AML-193 (cell line): ENCODE data around the gene KRT14.
"Not testable (repeated sequence)": the region's sequence is repeated elsewhere in the genome, so short reads cannot be mapped to it uniquely, and the experiment has no call there.

Source experiments
- DNase-seq, 2 experiments: peaks; one replicate each; lab custom pipeline; 2025; lab: John Stamatoyannopoulos, UW

KRT14 gene

GRCh38 chr17:41547378-41547841, 39.3 kb downstream of the KRT14 start:
- no peak for DNase-seq

DNA sequence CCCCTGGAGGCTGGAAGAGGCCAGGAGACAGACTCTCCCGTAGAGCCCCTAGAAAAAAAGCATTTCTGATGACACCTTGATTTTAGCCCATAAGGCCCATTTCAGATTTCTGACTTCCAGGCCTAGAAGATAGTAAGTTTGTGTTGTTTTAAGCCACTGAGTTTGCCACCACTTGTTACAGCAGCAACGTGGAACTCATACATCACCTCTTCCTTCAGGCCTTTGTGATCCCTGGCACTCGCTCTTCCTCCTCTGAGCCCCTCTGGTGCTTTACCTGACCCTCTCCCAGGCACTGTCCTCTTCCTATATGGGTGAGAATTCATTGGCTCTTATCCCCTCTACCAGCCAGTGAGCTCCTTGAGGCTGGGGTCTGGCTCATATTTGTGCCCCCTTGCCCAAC, 39.9 kb downstream of the KRT14 start:
- no peak for DNase-seq

- no peak for DNase-seq
These were observed 40.8 kb downstream of the KRT14 start for GRCh38 chr17:41545829-41546410.

GRCh38 chr17:41544935-41545334, 41.8 kb downstream of the KRT14 start:
- no peak for DNase-seq

- DNase-seq: no peak
These were observed 42.2 kb downstream of the KRT14 start for GRCh38 chr17:41544491-41544892.

DNA sequence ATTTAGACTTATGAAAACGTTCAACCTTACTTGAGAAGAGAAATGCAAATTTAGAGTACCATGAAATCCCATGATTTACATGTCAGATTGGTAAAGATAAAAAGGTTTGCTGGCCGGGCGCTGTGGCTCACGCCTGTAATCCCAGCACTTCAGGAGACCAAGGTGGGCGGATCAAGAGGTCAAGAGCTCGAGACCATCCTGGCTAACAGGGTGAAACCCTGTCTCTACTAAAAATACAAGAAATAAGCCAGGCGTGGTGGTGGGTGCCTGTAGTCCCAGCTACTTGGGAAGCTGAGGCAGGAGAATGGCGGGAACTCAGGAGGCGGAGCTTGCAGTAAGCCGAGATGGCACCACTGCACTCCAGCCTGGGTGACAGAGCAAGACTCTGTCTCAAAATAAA, 43.9 kb downstream of the KRT14 start:
- not testable (repeated sequence) for DNase-seq

DNA sequence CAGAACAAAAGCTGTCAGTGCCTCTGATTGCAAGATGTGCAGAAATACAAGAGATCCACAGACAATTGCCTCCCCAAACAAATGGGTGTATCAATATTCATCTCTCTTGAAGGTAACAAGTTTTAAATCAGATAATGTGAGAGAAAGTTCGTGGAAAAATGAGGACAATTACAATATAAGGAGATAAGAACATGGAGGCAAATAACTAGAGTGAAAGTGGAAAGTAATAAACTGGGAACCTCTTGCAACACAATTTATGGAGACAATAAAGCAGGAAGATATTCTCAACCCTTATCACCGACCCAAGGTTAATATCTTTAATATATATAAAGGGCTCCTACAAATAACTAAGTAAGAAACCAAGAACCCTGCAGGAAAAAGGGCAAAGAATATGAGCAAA, 44.3 kb downstream of the KRT14 start:
- no peak for DNase-seq

GRCh38 chr17:41540921-41541625, 45.6 kb downstream of the KRT14 start:
- no peak for DNase-seq

- DNase-seq: no peak
These were observed 46.6 kb downstream of the KRT14 start for GRCh38 chr17:41539979-41540701.

GRCh38 chr17:41539071-41539492, 47.6 kb downstream of the KRT14 start:
- DNase-seq: no peak

DNA sequence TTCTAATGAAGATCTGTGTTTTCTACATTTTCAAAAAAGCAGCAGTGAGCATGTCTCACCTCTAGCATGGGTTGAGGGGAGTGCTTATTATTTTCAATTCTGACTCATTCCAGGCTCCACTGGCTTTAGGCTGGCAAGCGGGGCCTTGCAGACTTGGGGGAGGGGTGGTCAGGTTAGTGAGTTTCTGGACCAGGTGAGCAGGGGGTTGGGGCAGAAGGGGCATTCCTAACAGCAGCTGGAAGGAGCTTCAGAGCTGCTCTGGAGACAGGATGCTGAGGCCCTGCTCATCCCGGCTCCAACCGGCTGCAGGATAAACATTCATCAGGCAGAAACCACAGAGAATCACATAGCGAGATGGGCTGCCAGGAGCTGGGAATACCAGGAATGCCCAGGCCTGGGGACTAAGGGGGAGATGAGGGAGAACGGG, 48.1 kb downstream of the KRT14 start:
- no peak for DNase-seq

- DNase-seq: peak; percentile 8 to 9
These were observed 48.7 kb downstream of the KRT14 start for GRCh38 chr17:41537990-41538389.

DNA sequence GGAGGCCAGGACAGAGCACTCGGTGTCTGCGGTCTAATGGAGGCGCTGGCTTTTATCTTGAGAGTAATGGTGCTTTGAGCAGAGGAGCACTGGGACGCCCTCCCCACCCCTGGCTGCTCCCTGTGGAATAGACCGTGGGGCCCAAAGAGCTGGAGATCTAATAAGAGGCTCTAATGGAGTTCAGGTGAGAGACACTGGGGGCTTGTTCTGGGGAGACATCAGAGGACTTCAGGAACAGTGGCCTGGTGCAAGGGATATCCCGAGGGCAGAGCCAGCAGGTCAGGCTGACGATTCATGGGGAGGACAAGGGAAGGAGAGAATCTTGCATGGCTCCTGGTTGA, 49.1 kb downstream of the KRT14 start:
- no peak for DNase-seq

DNA sequence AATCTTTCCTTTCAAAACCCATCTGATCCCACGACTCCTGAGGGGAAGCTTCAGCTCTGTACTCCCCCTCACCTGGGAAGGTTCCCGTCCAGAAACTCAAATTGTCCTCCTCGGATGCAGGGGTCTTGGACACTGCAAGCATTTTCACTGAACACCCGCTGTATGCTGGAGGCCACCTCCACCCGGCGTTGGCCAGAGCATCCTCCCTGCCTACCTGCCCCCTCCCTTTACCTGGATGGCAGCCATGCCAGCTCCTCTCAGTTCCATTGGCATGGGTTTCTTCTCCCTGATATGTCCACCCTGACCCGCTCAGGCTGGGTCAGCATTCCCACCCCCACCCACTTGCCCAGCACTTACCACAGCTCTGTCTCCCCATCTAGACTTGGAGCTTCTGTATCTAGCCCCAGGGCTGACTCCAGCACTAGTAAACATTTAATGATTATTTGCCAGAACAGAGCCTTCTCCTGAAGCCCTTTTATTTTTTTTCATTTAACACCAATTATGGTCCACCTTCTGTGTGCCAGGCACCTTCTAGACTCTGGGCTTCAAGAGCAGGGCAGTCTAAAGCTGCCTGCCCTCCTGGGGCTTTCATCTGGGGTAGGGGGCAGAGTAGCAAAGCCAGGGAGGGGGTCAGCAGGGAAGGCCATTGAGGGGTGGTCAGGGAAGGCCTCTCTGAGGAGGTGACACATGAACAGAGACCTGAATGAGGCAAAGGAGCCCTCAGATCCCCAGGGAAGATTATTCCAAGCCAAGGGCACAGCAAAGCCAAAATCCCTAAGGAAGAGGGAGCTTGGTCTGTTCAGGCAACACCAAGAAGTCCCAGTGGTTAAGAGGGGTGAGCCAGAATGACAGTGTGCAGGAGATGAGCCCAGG, 49.7 kb downstream of the KRT14 start:
- DNase-seq: no peak

- DNase-seq: no peak
These were observed 50.8 kb downstream of the KRT14 start for GRCh38 chr17:41535764-41536481.

GRCh38 chr17:41534899-41535546, 51.7 kb downstream of the KRT14 start:
- DNase-seq: no peak

DNA sequence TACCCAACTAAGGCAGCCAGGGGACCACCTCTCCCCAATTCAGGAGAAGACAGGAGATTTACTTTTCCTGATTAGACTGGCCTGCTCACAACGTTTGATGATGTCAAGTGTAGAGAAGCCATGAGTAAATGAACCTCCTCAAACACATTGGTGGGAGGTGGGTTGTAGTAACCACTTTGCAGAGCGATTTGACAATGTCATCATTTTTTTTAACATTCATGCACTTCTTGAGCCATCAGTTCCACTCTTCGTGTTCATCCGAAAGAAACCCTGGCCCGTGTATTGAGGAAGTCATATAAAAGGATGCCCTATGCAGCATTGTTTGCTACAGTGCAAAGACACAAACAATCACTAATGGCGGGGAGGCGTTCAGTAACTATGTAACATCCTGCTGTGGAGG, 53.1 kb downstream of the KRT14 start:
- no peak for DNase-seq

DNA sequence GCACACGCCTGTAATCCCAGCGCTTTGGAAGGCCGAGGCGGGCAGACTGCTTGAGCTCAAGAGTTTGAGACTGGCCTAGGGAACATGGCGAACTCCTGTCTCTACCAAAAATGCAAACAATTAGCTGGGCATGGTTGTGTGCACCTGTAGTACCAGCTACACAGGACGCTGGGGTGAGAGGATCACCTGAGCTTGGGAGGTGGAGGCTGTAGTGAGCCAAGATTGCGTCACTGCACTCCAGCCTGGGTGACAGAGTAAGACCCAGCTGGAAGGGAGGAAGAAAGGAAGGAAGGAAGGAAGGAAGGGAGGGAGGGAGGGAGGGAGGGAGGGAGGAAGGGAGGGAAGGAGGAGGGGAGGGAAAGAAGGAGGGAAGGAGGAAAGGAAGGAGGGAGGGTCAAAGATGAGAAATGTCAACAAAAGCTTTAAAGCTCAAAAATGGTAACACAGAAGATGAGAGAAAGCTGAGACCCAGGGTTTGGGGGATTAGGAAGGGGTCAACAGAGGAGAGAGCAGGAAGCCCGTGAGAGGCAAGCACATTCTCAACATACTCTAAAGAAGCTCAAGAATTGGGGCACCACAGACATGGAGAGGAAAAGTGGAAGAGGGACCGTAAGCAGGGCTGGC, 53.6 kb downstream of the KRT14 start:
- DNase-seq: no peak
